Airway epithelial cell (primary cell): ENCODE results near the gene GCDH. TPM values are rescaled to one million over a fixed set of nuclear protein-coding genes. Genes with fewer than 3 reads are reported as not detected.

Experiments used
- total RNA-seq: library from RNA; depleted of rRNA; stranded (reverse); fragments of >200 nt; gene quantifications from 2 replicates; pipeline ENCODE4 v1.2.3, GENCODE V29; 2015

Gene GCDH
- 20.6 and 38.9 TPM in 2 replicates for total RNA-seq

DNA sequence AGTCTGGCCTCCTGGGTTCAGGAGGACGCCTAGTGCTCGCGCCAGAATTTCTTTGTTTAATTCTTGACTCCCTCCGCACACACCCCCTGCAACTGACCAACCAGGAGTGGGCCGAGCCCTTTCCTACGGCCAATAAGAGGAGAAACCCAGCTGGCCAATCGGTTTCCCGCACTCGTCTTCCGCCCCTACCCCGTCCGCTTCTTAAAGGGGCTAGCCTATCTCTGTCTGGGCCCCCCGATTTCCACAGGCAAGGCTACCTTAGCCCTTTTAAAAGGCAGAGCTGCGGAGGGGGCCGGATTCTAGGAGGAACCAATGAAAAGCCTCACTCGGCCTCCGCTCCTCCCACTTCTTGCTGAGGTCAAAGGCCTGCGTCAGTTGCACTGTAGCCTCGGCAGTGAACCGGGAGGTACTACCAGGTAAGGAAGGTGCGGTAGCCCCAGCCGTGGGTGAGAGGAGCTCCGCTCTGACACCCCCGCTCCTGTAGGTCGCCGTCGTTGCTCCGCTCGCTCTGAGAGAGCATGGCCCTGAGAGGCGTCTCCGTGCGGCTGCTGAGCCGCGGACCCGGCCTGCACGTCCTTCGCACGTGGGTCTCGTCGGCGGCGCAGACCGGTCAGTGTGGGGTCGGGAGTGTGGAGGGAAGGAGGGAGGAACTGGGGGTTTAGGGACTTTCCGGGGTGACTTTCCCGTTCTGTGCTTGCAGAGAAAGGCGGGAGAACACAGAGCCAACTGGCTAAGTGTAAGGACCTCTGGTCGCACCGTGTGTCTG lies at the start of gene GCDH:
TSS of gene GCDH (plus strand) at position 374 of the 766 bp plus-strand sequence. CDS start at position 519, 145 bp downstream.

DNA sequence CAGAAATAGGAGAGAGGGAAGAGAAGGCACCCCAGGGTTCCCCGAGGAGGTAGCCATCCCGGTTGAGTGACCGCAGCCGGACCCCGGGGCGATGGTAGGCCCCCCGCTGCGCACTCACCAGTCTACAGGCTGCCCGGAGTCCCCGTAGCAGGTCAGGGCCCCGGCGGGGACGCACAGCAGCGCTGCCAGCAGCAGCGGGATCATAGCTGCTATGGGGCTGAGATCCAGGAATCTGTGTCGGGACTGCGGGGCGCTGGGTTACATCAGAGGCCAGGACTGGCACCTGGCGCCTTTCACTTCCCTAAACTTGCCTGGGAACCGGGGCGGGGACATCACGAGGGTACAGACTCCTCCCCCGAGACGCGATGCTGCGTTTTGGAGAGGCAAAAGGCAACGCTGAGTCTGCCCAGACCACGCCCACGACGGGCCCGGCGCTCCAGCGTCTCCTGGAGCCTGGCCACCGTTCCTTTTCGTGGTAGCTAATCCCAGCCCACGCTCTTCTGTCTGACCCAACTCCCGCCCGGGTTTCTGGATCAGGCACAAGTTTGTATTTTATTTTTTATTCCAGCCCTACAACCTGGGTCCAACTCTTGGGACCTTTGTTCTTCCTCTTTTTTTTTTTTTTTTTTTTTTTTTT lies 9.7 kb upstream of the GCDH start, which contains the start of gene DNASE2:
TSS of gene DNASE2 (minus strand) at position 278 of the 637 bp plus-strand sequence. CDS start at position 204, 74 bp downstream.

GRCh38 chr19:12886969-12887747 lies 3.8 kb upstream of the GCDH start, which contains the start of gene KLF1:
TSS of gene KLF1 (minus strand) at chr19:12887201. CDS start at chr19:12887140, 61 bp downstream.

GRCh38 chr19:12933287-12934072 lies 42.5 kb downstream of the GCDH start, which contains the start of gene FARSA:
TSS of gene FARSA (minus strand) at chr19:12933711. CDS start at chr19:12933696, 15 bp downstream.

DNA sequence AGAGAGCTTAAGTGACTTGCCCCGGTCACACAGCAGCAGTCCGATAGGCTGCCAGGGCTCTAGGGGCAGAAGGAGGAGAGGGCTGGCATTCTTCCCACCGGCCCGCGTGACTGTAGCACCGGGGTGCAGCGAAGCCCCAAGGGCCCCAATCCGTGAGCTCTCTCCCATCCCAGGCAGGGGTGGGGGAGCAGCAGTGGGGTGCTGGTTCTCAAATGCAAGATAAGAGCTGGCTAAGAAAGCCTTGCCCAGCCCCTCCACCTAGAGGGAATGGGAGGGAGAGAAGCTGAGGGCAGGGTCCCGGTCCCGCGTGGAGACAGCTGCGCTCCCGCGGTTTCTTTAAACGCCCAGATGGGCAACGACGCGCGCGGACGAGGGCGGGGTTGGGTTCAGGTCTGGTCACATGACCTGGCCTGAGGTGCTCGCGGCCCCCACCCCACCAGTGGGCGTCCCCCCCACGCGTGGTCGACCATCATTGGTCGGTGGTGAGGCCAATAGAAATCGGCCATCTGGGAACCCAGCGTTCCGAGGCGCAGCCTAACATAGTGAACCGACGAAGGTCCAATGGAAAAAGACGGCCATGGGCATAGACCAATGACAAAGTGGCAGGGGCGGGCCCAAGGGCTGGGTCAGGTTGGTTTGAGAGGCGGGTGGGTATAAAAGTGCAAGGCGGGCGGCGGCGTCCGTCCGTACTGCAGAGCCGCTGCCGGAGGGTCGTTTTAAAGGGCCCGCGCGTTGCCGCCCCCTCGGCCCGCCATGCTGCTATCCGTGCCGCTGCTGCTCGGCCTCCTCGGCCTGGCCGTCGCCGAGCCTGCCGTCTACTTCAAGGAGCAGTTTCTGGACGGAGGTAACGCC lies 47.2 kb downstream of the GCDH start, which contains the start of gene CALR:
TSS of gene CALR (plus strand) at position 683 of the 852 bp plus-strand sequence. CDS start at position 754, 71 bp downstream.

GRCh38 chr19:12945479-12946091 lies 54.6 kb downstream of the GCDH start, which contains the start of gene RAD23A:
TSS of gene RAD23A (plus strand) at chr19:12945862. CDS start at chr19:12945949, 87 bp downstream.

Other genes with a start within 250 kb of the GCDH start
- 39.4 and 43.9 TPM in 2 replicates for gene MAN2B1, start 224.4 kb upstream of the GCDH start, total RNA-seq
- 6.2 and 10.6 TPM in 2 replicates for gene WDR83, start 224.4 kb upstream of the GCDH start, total RNA-seq
- gene DHPS, start 209.3 kb upstream of the GCDH start, total RNA-seq = 63.6 and 81.8 TPM in 2 replicates
- gene GNG14, start 203.2 kb upstream of the GCDH start, total RNA-seq = not detected in 2 replicates
- gene FBXW9, start 194.5 kb upstream of the GCDH start, total RNA-seq = 15.8 and 23.4 TPM in 2 replicates
- 36.6 and 41.9 TPM in 2 replicates for gene TNPO2, start 167.2 kb upstream of the GCDH start, total RNA-seq
- 284 and 434 TPM in 2 replicates for gene TRIR, start 156.5 kb upstream of the GCDH start, total RNA-seq
- gene GET3, start 153.7 kb upstream of the GCDH start, total RNA-seq = 64.1 and 82.2 TPM in 2 replicates
- gene BEST2, start 139.4 kb upstream of the GCDH start, total RNA-seq = not detected in 2 replicates
- gene HOOK2, start 115.6 kb upstream of the GCDH start, total RNA-seq = 25.5 and 32.4 TPM in 2 replicates
- gene JUNB, start 99.7 kb upstream of the GCDH start, total RNA-seq = 514 and 542 TPM in 2 replicates
- 476 and 536 TPM in 2 replicates for gene PRDX2, start 89.4 kb upstream of the GCDH start, total RNA-seq
- not detected in 2 replicates for gene THSD8, start 89.1 kb upstream of the GCDH start, total RNA-seq
- 39.0 and 42.2 TPM in 2 replicates for gene RNASEH2A, start 84.6 kb upstream of the GCDH start, total RNA-seq
- not detected in 2 replicates for gene RTBDN, start 56.6 kb upstream of the GCDH start, total RNA-seq
- gene MAST1, start 52.6 kb upstream of the GCDH start, total RNA-seq = 0.23 and 0.42 TPM in 2 replicates
- 29.3 and 32.3 TPM in 2 replicates for gene DNASE2, start 9.7 kb upstream of the GCDH start, total RNA-seq
- not detected in 2 replicates for gene KLF1, start 4.0 kb upstream of the GCDH start, total RNA-seq
- 0.14 and 2.2 TPM in 2 replicates for gene SYCE2, start 28.1 kb downstream of the GCDH start, total RNA-seq
- gene FARSA, start 42.6 kb downstream of the GCDH start, total RNA-seq = 96.3 and 108 TPM in 2 replicates
- 926 and 958 TPM in 2 replicates for gene CALR, start 47.4 kb downstream of the GCDH start, total RNA-seq
- gene RAD23A, start 54.7 kb downstream of the GCDH start, total RNA-seq = 103 and 117 TPM in 2 replicates
- 88.6 and 107 TPM in 2 replicates for gene GADD45GIP1, start 66.1 kb downstream of the GCDH start, total RNA-seq
- 0.07 TPM in 1 of 2 replicates, not detected in the other for gene DAND5, start 78.4 kb downstream of the GCDH start, total RNA-seq
- gene NFIX, start 104.3 kb downstream of the GCDH start, total RNA-seq = 13.4 and 19.7 TPM in 2 replicates
- gene LYL1, start 211.7 kb downstream of the GCDH start, total RNA-seq = 0.09 and 0.63 TPM in 2 replicates
- gene TRMT1, start 225.6 kb downstream of the GCDH start, total RNA-seq = 34.3 and 35.7 TPM in 2 replicates
- gene NACC1, start 227.1 kb downstream of the GCDH start, total RNA-seq = 55.1 and 80.2 TPM in 2 replicates